HG02763 (cell line): ENCODE data around the gene ERAP2.
"Not testable (repeated sequence)": the region's sequence is repeated elsewhere in the genome, so short reads cannot be mapped to it uniquely, and the experiment has no call there.

Experiments
- ATAC-seq: cut with Tn5 transposase; IDR thresholded peaks from one replicate; pipeline ENCODE4 v1.9.1; 2021; ENCODE audit warnings: mild to moderate bottlenecking, moderate library complexity; ENCODE audit not compliant: unreplicated experiment

The ERAP2 gene

GRCh38 chr5:96876292-96876850, at the start of gene ERAP2:
TSS of gene ERAP2 (plus strand) at chr5:96876500. CDS start at chr5:96879686, 3,186 bp downstream.
- ATAC-seq = peak; percentile 51

- no peak for ATAC-seq
Observed at GRCh38 chr5:96829297-96829696, 47.0 kb upstream of the ERAP2 start.

GRCh38 chr5:96834016-96834415, 42.3 kb upstream of the ERAP2 start:
- no peak for ATAC-seq

- no peak for ATAC-seq
Observed at GRCh38 chr5:96835791-96836191, 40.5 kb upstream of the ERAP2 start.

- ATAC-seq = no peak
Observed at GRCh38 chr5:96836817-96837216, 39.5 kb upstream of the ERAP2 start.

GRCh38 chr5:96837303-96837702, 39.0 kb upstream of the ERAP2 start:
- no peak for ATAC-seq

- ATAC-seq = no peak
Observed at GRCh38 chr5:96838201-96839070, 37.9 kb upstream of the ERAP2 start.

- no peak for ATAC-seq
Observed at GRCh38 chr5:96839071-96839592, 37.2 kb upstream of the ERAP2 start.

- ATAC-seq = not testable (repeated sequence)
Observed at GRCh38 chr5:96841931-96842330, 34.4 kb upstream of the ERAP2 start.

GRCh38 chr5:96843140-96843539, 33.2 kb upstream of the ERAP2 start:
- ATAC-seq = no peak

GRCh38 chr5:96844481-96844990, 31.8 kb upstream of the ERAP2 start:
- no peak for ATAC-seq

GRCh38 chr5:96851312-96852062, 24.8 kb upstream of the ERAP2 start:
- ATAC-seq = no peak

GRCh38 chr5:96852759-96853158, 23.5 kb upstream of the ERAP2 start:
- no peak for ATAC-seq

GRCh38 chr5:96854067-96854466, 22.2 kb upstream of the ERAP2 start:
- no peak for ATAC-seq

GRCh38 chr5:96855031-96855872, 21.0 kb upstream of the ERAP2 start:
- no peak for ATAC-seq

- no peak for ATAC-seq
Observed at GRCh38 chr5:96856371-96856770, 19.9 kb upstream of the ERAP2 start.

GRCh38 chr5:96857454-96857853, 18.8 kb upstream of the ERAP2 start:
- ATAC-seq = no peak

- no peak for ATAC-seq
Observed at GRCh38 chr5:96857924-96858323, 18.4 kb upstream of the ERAP2 start.

GRCh38 chr5:96859375-96859774, 16.9 kb upstream of the ERAP2 start:
- ATAC-seq = no peak

GRCh38 chr5:96861076-96861475, 15.2 kb upstream of the ERAP2 start:
- no peak for ATAC-seq
